H1 (cell line): ENCODE data around the gene TFB2M. TPM values are rescaled to one million over a fixed set of nuclear protein-coding genes. Genes with fewer than 3 reads are reported as not detected.

Experiments used
- CTCF ChIA-PET: fragments of 300-600 bp; sonication (Branson Sonifier 250); formaldehyde crosslinking; loops from one replicate; lab custom pipeline; 2021; ENCODE audit not compliant: partially characterized antibody; lab: Charles Lee
- POLR2A ChIA-PET: fragments of 300-600 bp; sonication (Branson Sonifier 250); formaldehyde crosslinking; loops from one replicate; lab custom pipeline; 2021; ENCODE audit warnings: inconsistent platforms; ENCODE audit not compliant: partially characterized antibody; lab: Charles Lee
- DNase-seq, 2 experiments: peaks; one replicate each; pipeline versions ENCODE4 v3.0.0 to v3.0.0-alpha.2; 2010 to 2022; ENCODE audit warnings: low spot score in 2 of 2, low read depth in 1 of 2, mixed read lengths in 1 of 2
- FAIRE-seq: peaks from 2 replicates; lab custom pipeline; 2011; peaks lifted over from hg19 to GRCh38; lab: Jason Lieb, UNC
- H2AFZ ChIP-seq: 2 replicates; pipeline ENCODE4 v1.8.1; 2012; ENCODE audit warnings: low read length, inconsistent platforms
- H2AK5ac ChIP-seq: 2 replicates; pipeline ENCODE4 v1.6.1; 2013; ENCODE audit warnings: low read depth, low read length
- H2BK120ac ChIP-seq: replicated peaks from 2 replicates; pipeline ENCODE3; 2013; ENCODE audit warnings: low read depth, low read length, inconsistent platforms
- H2BK12ac ChIP-seq: 2 replicates; pipeline ENCODE4 v1.6.1; 2013; ENCODE audit warnings: low read depth, low read length
- H2BK15ac ChIP-seq: 2 replicates; pipeline ENCODE4 v1.6.1; 2013; ENCODE audit warnings: low read length
- H2BK20ac ChIP-seq: 2 replicates; pipeline ENCODE4 v1.6.1; 2013; ENCODE audit warnings: low read length
- H2BK5ac ChIP-seq: 2 replicates; pipeline ENCODE4 v1.6.1; 2013; ENCODE audit warnings: low read depth, low read length
- H3K14ac ChIP-seq: 2 replicates; pipeline ENCODE4 v1.6.1; 2013; ENCODE audit warnings: inconsistent platforms; ENCODE audit not compliant: insufficient read length
- H3K18ac ChIP-seq: 2 replicates; pipeline ENCODE4 v1.6.1; 2013; ENCODE audit warnings: low read length; ENCODE audit errors: extremely low read depth
- H3K23ac ChIP-seq: 2 replicates; pipeline ENCODE4 v1.6.1; 2013; ENCODE audit warnings: inconsistent platforms; ENCODE audit not compliant: insufficient read length
- H3K23me2 ChIP-seq: 2 replicates; pipeline ENCODE4 v1.6.1; 2013; ENCODE audit warnings: low read depth, low read length
- H3K27ac ChIP-seq: 2 replicates; pipeline ENCODE4 v1.6.1; 2011; ENCODE audit warnings: low read depth, low read length, inconsistent platforms
- H3K27me3 ChIP-seq, 4 experiments: replicated peaks in 1 of 4; 1 replicate in 1 of 4; 2 replicates in 3 of 4; pipeline versions ENCODE4 v1.6.1 to v1.8.1; 2011 to 2013; ENCODE audit warnings: low read length in 3 of 4, mild to moderate bottlenecking in 3 of 4, inconsistent platforms in 2 of 4, mixed read lengths in 2 of 4, moderate library complexity in 1 of 4; ENCODE audit not compliant: control insufficient read depth in 3 of 4, insufficient read depth in 3 of 4; ENCODE audit errors: extremely low read depth in 1 of 4
- H3K36me3 ChIP-seq, 4 experiments: 2 replicates each; pipeline versions ENCODE4 v1.6.1 to v1.8.1; 2011 to 2013; ENCODE audit warnings: mild to moderate bottlenecking in 4 of 4, low read length in 3 of 4, moderate library complexity in 2 of 4, control low read depth in 1 of 4, inconsistent platforms in 1 of 4; ENCODE audit not compliant: insufficient read depth in 4 of 4, control insufficient read depth in 2 of 4
- H3K4ac ChIP-seq: replicated peaks from 2 replicates; pipeline ENCODE3; 2013; ENCODE audit warnings: low read length, low read depth, mixed read lengths, inconsistent platforms; ENCODE audit not compliant: insufficient read length
- H3K4me1 ChIP-seq, 4 experiments: replicated peaks in 1 of 4; 1 replicate in 1 of 4; 2 replicates in 3 of 4; pipeline versions ENCODE4 v1.6.1 to v1.8.1; 2011 to 2013; ENCODE audit warnings: low read length in 3 of 4, inconsistent platforms in 2 of 4, mixed read lengths in 1 of 4; ENCODE audit not compliant: insufficient read depth in 4 of 4, control insufficient read depth in 3 of 4
- H3K4me2 ChIP-seq, 2 experiments: 2 replicates each; pipeline versions ENCODE4 v1.6.1 to v1.8.1; 2011 to 2013; ENCODE audit warnings: low read depth in 2 of 2, low read length in 2 of 2, control low read depth in 1 of 2, inconsistent platforms in 1 of 2, mild to moderate bottlenecking in 1 of 2; ENCODE audit not compliant: insufficient read depth in 1 of 2
- H3K4me3 ChIP-seq, 4 experiments: fragments of 200-600, 300-600 bp in 1 of 4; sonication (generic), shearing (Covaris generic), sonication (Bioruptor Twin) in 1 of 4; 2 replicates each; pipeline versions ENCODE4 v1.5.1 to v1.8.1; 2011 to 2016; ENCODE audit warnings: low read length in 4 of 4, low read depth in 3 of 4, control low read depth in 2 of 4, inconsistent platforms in 2 of 4, mild to moderate bottlenecking in 2 of 4, mixed read lengths in 1 of 4, moderate library complexity in 1 of 4; ENCODE audit not compliant: insufficient read depth in 2 of 4; ENCODE audit errors: extremely low read depth in 1 of 4
- H3K56ac ChIP-seq: replicated peaks from 2 replicates; pipeline ENCODE3; 2013; ENCODE audit warnings: low read depth, mild to moderate bottlenecking, mixed read lengths, low read length, inconsistent platforms; ENCODE audit not compliant: insufficient read length
- H3K79me1 ChIP-seq: 2 replicates; pipeline ENCODE4 v1.6.1; 2013; ENCODE audit warnings: low read depth, low read length, control low read depth
- H3K79me2 ChIP-seq, 2 experiments: 2 replicates each; pipeline versions ENCODE4 v1.6.1 to v1.8.1; 2012 to 2013; ENCODE audit warnings: low read length in 2 of 2, mild to moderate bottlenecking in 2 of 2, inconsistent platforms in 1 of 2; ENCODE audit not compliant: insufficient read depth in 2 of 2, control insufficient read depth in 1 of 2
- H3K9ac ChIP-seq, 4 experiments: replicated peaks in 1 of 4; 1 replicate in 1 of 4; 2 replicates in 3 of 4; pipeline versions ENCODE4 v1.6.1 to v1.8.1; 2011 to 2013; ENCODE audit warnings: low read depth in 3 of 4, low read length in 3 of 4, control low read depth in 2 of 4, mild to moderate bottlenecking in 2 of 4, moderate library complexity in 2 of 4, inconsistent platforms in 1 of 4; ENCODE audit errors: extremely low read depth in 1 of 4
- H3K9me3 ChIP-seq, 2 experiments: 2 replicates each; pipeline versions ENCODE4 v1.6.1 to v1.8.1; 2012 to 2013; ENCODE audit warnings: mild to moderate bottlenecking in 2 of 2, moderate library complexity in 2 of 2, control low read depth in 1 of 2, inconsistent platforms in 1 of 2, low read depth in 1 of 2, low read length in 1 of 2, mixed read lengths in 1 of 2; ENCODE audit not compliant: insufficient read depth in 2 of 2
- H4K20me1 ChIP-seq, 2 experiments: replicated peaks in 1 of 2; 2 replicates each; pipeline versions ENCODE3 to v1.8.1; 2011 to 2013; ENCODE audit warnings: inconsistent platforms in 2 of 2, low read length in 2 of 2, mild to moderate bottlenecking in 1 of 2; ENCODE audit not compliant: insufficient read depth in 2 of 2, control insufficient read depth in 1 of 2
- H4K5ac ChIP-seq: 2 replicates; pipeline ENCODE4 v1.6.1; 2013; ENCODE audit warnings: low read length, low read depth, mixed read lengths, inconsistent platforms; ENCODE audit not compliant: insufficient read length
- H4K8ac ChIP-seq: 2 replicates; pipeline ENCODE4 v1.8.0; 2013; ENCODE audit warnings: mild to moderate bottlenecking, moderate library complexity, low read length, inconsistent platforms; ENCODE audit not compliant: insufficient read depth; ENCODE audit errors: extremely low read depth
- H4K91ac ChIP-seq: replicated peaks from 2 replicates; pipeline ENCODE3; 2013; ENCODE audit warnings: low read length, mixed read lengths, inconsistent platforms; ENCODE audit not compliant: insufficient read length
- ATF2 ChIP-seq: IDR thresholded peaks from 2 replicates; pipeline ENCODE4 v1.6.1; 2012; ENCODE audit warnings: low read length, inconsistent platforms
- CEBPB ChIP-seq: IDR thresholded peaks from 2 replicates; pipeline ENCODE4 v1.6.1; 2012; ENCODE audit warnings: low read depth, low read length
- CHD2 ChIP-seq: IDR thresholded peaks from 2 replicates; pipeline ENCODE4 v1.6.1; 2012; ENCODE audit warnings: low read length, improper control_type of control experiment
- CREB1 ChIP-seq: IDR thresholded peaks from 2 replicates; pipeline ENCODE4 v1.6.1; 2012; ENCODE audit warnings: inconsistent platforms
- EGR1 ChIP-seq: IDR thresholded peaks from 2 replicates; pipeline ENCODE4 v1.6.1; 2011; ENCODE audit warnings: low read depth, low read length, borderline replicate concordance
- PHF8 ChIP-seq: fragments of 200-600 bp; sonication (generic); conservative IDR thresholded peaks from 2 replicates; pipeline ENCODE4 v1.7.1; 2012; ENCODE audit warnings: low read depth, mild to moderate bottlenecking, inconsistent platforms, low read length, moderate library complexity
- POLR2A ChIP-seq, 2 experiments: IDR thresholded peaks; 1 replicate in 1 of 2; 2 replicates in 1 of 2; pipeline ENCODE4 v1.6.1; 2011; ENCODE audit warnings: low read depth in 2 of 2, low read length in 2 of 2, mild to moderate bottlenecking in 2 of 2; ENCODE audit errors: control extremely low read depth in 1 of 2
- RFX5 ChIP-seq: IDR thresholded peaks from 2 replicates; pipeline ENCODE4 v1.6.1; 2011; ENCODE audit warnings: low read depth, low read length, improper control_type of control experiment, borderline replicate concordance
- RNF2 ChIP-seq: fragments of 200-900, 300-1000 bp; sonication (generic); IDR thresholded peaks from 2 replicates; pipeline ENCODE4 v1.7.1; 2016; ENCODE audit warnings: borderline replicate concordance, low read depth, mild to moderate bottlenecking, antibody characterized with exemption, low read length; ENCODE audit not compliant: poor library complexity, severe bottlenecking; ENCODE audit errors: missing control alignments
- SIRT6 ChIP-seq: IDR thresholded peaks from one replicate; pipeline ENCODE4 v1.7.1; 2012; ENCODE audit warnings: low read length, inconsistent platforms
- TAF1 ChIP-seq: IDR thresholded peaks from 2 replicates; pipeline ENCODE4 v1.6.1; 2011; ENCODE audit warnings: mild to moderate bottlenecking, low read depth, low read length
- WGBS, 2 experiments: shearing (Covaris generic) in 1 of 2; methylation state at CpG; one replicate each; pipeline versions ENCODE4 v1.1.6 to v1.1.7; 2013 to 2015; ENCODE audit warnings: low lambda C conversion rate in 2 of 2, mixed read lengths in 2 of 2, inconsistent platforms in 1 of 2, low coverage in 1 of 2, missing lambda C conversion rate in 1 of 2; ENCODE audit not compliant: insufficient replicate concordance in 2 of 2, insufficient coverage in 1 of 2, insufficient read length in 1 of 2; ENCODE audit errors: extremely low coverage in 1 of 2, missing lambda C conversion rate in 1 of 2; 5-methylcytosine and 5-hydroxymethylcytosine counted together
- polyA plus RNA-seq, 7 experiments: library from polyadenylated mRNA; depleted of rRNA in 3 of 7; stranded (reverse) in 5 of 7; unstranded in 2 of 7; fragments of >200 nt in 5 of 7; fragments of 200-250 nt in 2 of 7; gene quantifications; 1 replicate in 5 of 7; 2 replicates in 1 of 7; 4 replicates in 1 of 7; pipeline versions ENCODE4 v1.2.1 to v1.2.3, GENCODE V29; 2011 to 2013; ENCODE audit warnings: missing spikeins in 2 of 7, mixed read lengths in 2 of 7
- total RNA-seq: library from RNA; stranded (reverse); fragmentation: NEBNext Ultra II Directional; extraction: Animal tissue kit (Norgen Biotek cat#: 25700); gene quantifications from 2 replicates; pipeline ENCODE4 v1.2.1, GENCODE V29; 2021

TFB2M gene
- total and polyA plus RNA-seq, 2 of the 8 experiments (the other 6 are each of a cell fraction or from before 2014, with no cell fraction given), result 10.4 to 22.0 TPM

GRCh38 chr1:246510147-246511030, 55.7 kb downstream of the TFB2M start:
- no peaks in the 10 kb centered on the region for H3K9me3 ChIP-seq
- no peak overlapping the region for H3K23ac ChIP-seq
- POLR2A ChIA-PET, result no interaction called here
- H3K18ac ChIP-seq, result no peak overlapping the region
- no peak overlapping the region for H4K91ac ChIP-seq
- peaks cover 0 to 3% (median 0%) of the 10 kb centered on the region in 4 experiments; a peak in 1 of 7 replicates for H3K27me3 ChIP-seq
- H3K56ac ChIP-seq, result no peak overlapping the region
- H2BK20ac ChIP-seq, result no peak overlapping the region
- H2BK15ac ChIP-seq, result no peak overlapping the region
- no peak overlapping the region for H2AFZ ChIP-seq
- no peak overlapping the region for H4K8ac ChIP-seq
- H3K36me3 ChIP-seq, result no peaks in the 10 kb centered on the region
- DNase-seq (no peak), FAIRE-seq (no peak)
- peaks cover 2% of the 10 kb centered on the region; the same call in 1 of the 2 replicates for H3K79me1 ChIP-seq
- H2AK5ac ChIP-seq, result no peak overlapping the region
- 85% methylated on average over 11 of the region's 13 CpGs; no CpG with 5 or more reads in 1 of the 2 experiments for WGBS, 2 experiments
- 0 out of 4 replicates have a peak, but pooled peaks cover 0 to 4% of the 10 kb centered on the region in 2 experiments for H3K79me2 ChIP-seq
- no peak overlapping the region for H2BK5ac ChIP-seq
- H2BK120ac ChIP-seq, result no peak overlapping the region
- CTCF ChIA-PET, result no interaction called here
- H3K4me1 ChIP-seq, result peaks cover 0 to 6% (median 3%) of the 10 kb centered on the region in 4 experiments; a peak in 3 of 7 replicates
- no peak overlapping the region; the same call in 1 of the 2 replicates for H3K27ac ChIP-seq
- no peaks in the 10 kb centered on the region for H4K20me1 ChIP-seq
- no peak overlapping the region for H3K4me2 ChIP-seq
- no peak overlapping the region for H3K14ac ChIP-seq
- no peak overlapping the region for H3K4me3 ChIP-seq
- H3K23me2 ChIP-seq, result peaks cover 8% of the 10 kb centered on the region
- no peak overlapping the region for H3K4ac ChIP-seq
- H2BK12ac ChIP-seq, result no peak overlapping the region
- H3K9ac ChIP-seq, result no peak overlapping the region
- H4K5ac ChIP-seq, result no peak overlapping the region
- TF ChIP-seq ATF2 (no peak), PHF8 (no peak), CREB1 (no peak), CHD2 (no peak), SIRT6 (no peak), RNF2 (no peak), CEBPB (no peak), POLR2A (IDR thresholded peaks at IDR 0.05; ENCODE audit: control extremely low read depth in 1 of 2, low read depth in 2 of 2, low read length in 2 of 2) (no peak), EGR1 (no peak), TAF1 (no peak), RFX5 (no peak)
